NCI-H1092 treated with DMSO at 0.1 percent for 48 hours (cell line): ENCODE measurements around the gene WDR6.
A peak's percentile ranks its signal among the peaks of the same experiment; 100 is the strongest.

Experiments used
- DNase-seq: peaks from one replicate; lab custom pipeline; 2025; lab: John Stamatoyannopoulos, UW

Gene WDR6

GRCh38 chr3:49007068-49007770, at the start of gene WDR6:
WDR6 (plus strand) TSS chr3:49007391; CDS start chr3:49007432, 41 bp downstream.
- DNase-seq = peak; percentile 95

GRCh38 chr3:48960841-48961413, 46.3 kb upstream of the WDR6 start:
- no peak for DNase-seq

GRCh38 chr3:48962340-48962739, 44.9 kb upstream of the WDR6 start:
- no peak for DNase-seq

- DNase-seq = no peak
Measured at GRCh38 chr3:48962939-48963338, 44.3 kb upstream of the WDR6 start.

GRCh38 chr3:48963591-48963990, 43.6 kb upstream of the WDR6 start:
- DNase-seq = no peak

- DNase-seq = no peak
Measured at GRCh38 chr3:48966367-48966766, 40.8 kb upstream of the WDR6 start.

- DNase-seq = no peak
Measured at GRCh38 chr3:48966876-48967361, 40.3 kb upstream of the WDR6 start.

- no peak for DNase-seq
Measured at GRCh38 chr3:48970586-48970985, 36.6 kb upstream of the WDR6 start.

- no peak for DNase-seq
Measured at GRCh38 chr3:48974076-48974864, 32.9 kb upstream of the WDR6 start.

- DNase-seq = no peak
Measured at GRCh38 chr3:48979451-48979850, 27.7 kb upstream of the WDR6 start.

GRCh38 chr3:48980295-48980694, 26.9 kb upstream of the WDR6 start:
- DNase-seq = no peak

GRCh38 chr3:48982016-48982415, 25.2 kb upstream of the WDR6 start:
- no peak for DNase-seq

GRCh38 chr3:48982686-48983085, 24.5 kb upstream of the WDR6 start:
- DNase-seq = no peak

- DNase-seq = no peak
Measured at GRCh38 chr3:48983096-48983495, 24.1 kb upstream of the WDR6 start.

- no peak for DNase-seq
Measured at GRCh38 chr3:48984663-48985062, 22.5 kb upstream of the WDR6 start.

GRCh38 chr3:48985831-48986376, 21.3 kb upstream of the WDR6 start:
- no peak for DNase-seq

GRCh38 chr3:48989126-48989795, 17.9 kb upstream of the WDR6 start:
- peak; percentile 39 for DNase-seq

GRCh38 chr3:48989796-48990635, 17.2 kb upstream of the WDR6 start, which contains the start of gene P4HTM:
P4HTM (plus strand) TSS chr3:48990241; CDS start chr3:48990257, 16 bp downstream.
- peak; percentile 64 for DNase-seq

- no peak for DNase-seq
Measured at GRCh38 chr3:48990636-48991469, 16.3 kb upstream of the WDR6 start.
